ENCODE data around the gene CHCHD3.

The CHCHD3 gene

DNA sequence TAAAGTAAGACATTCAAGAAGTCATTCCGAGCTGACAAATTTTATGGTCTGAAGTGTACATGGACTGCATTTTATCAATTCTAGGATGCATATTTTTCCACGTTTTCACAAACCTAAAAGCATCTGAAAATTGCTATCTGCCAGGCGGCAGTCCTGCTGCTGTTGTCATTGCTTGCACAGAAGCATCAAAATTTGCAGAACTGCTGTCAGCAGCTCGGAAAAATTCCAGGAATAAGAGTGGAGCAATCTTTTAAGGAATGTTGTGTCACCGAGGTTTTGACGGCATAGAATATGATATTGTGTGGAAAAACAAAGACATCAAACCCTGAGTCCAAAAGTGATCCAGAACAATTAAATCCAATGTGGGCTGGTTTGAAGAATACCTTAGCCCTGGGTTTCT is 61.4 kb downstream of the CHCHD3 start:
- H3K9me3 ChIP-seq (ENCODE audit: control insufficient read depth, low read depth, low read length): no peaks in the 10 kb centered on the region
- no peak overlapping the region for H3K4me3 ChIP-seq (ENCODE audit: low read length)
- no peaks in the 10 kb centered on the region for H3K27me3 ChIP-seq (ENCODE audit: control insufficient read depth, insufficient read depth, low read length)
- H3K4me1 ChIP-seq (ENCODE audit: control insufficient read depth, low read depth, low read length): peaks cover 14% of the 10 kb centered on the region
- H3K27ac ChIP-seq (ENCODE audit: low read length): no peak overlapping the region
- H3K36me3 ChIP-seq (ENCODE audit: control insufficient read depth, low read depth, low read length): peaks cover 3% of the 10 kb centered on the region
- no peak overlapping the region for H3K9ac ChIP-seq (ENCODE audit: low read length)

GRCh38 chr7:133019590-133019989 is 62.3 kb downstream of the CHCHD3 start:
- no peaks in the 10 kb centered on the region for H3K9me3 ChIP-seq (ENCODE audit: control insufficient read depth, low read depth, low read length)
- H3K36me3 ChIP-seq (ENCODE audit: control insufficient read depth, low read depth, low read length): peaks cover 3% of the 10 kb centered on the region
- H3K4me3 ChIP-seq (ENCODE audit: low read length): no peak overlapping the region
- H3K27ac ChIP-seq (ENCODE audit: low read length): no peak overlapping the region
- H3K9ac ChIP-seq (ENCODE audit: low read length): no peak overlapping the region
- H3K4me1 ChIP-seq (ENCODE audit: control insufficient read depth, low read depth, low read length): peaks cover 14% of the 10 kb centered on the region
- H3K27me3 ChIP-seq (ENCODE audit: control insufficient read depth, insufficient read depth, low read length): no peaks in the 10 kb centered on the region

GRCh38 chr7:133016604-133017003 is 65.3 kb downstream of the CHCHD3 start:
- no peak overlapping the region for H3K27ac ChIP-seq (ENCODE audit: low read length)
- no peak overlapping the region for H3K9ac ChIP-seq (ENCODE audit: low read length)
- peaks cover 3% of the 10 kb centered on the region for H3K36me3 ChIP-seq (ENCODE audit: control insufficient read depth, low read depth, low read length)
- H3K4me3 ChIP-seq (ENCODE audit: low read length): no peak overlapping the region
- H3K27me3 ChIP-seq (ENCODE audit: control insufficient read depth, insufficient read depth, low read length): no peaks in the 10 kb centered on the region
- peaks cover 13% of the 10 kb centered on the region for H3K4me1 ChIP-seq (ENCODE audit: control insufficient read depth, low read depth, low read length)
- H3K9me3 ChIP-seq (ENCODE audit: control insufficient read depth, low read depth, low read length): no peaks in the 10 kb centered on the region

DNA sequence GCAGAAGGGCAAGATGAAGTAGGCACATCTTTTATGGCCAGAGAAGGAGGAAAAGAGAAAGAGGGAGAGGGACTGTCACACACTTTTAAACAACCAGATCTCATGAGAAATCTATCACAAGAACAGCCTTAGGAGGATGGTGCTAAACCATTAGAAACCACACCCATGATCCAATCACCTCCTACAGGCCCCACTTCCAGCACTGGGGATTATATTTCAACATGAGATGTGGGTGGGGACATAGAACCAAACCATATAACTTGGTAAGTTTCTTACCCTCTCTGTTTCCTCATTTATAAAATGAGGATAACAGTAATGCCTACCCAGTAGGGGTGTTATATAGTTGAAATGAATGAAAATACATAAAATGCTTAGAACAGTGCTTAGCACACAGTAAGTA is 66.0 kb downstream of the CHCHD3 start:
- peaks cover 6% of the 10 kb centered on the region for H3K4me1 ChIP-seq (ENCODE audit: control insufficient read depth, low read depth, low read length)
- peaks cover 3% of the 10 kb centered on the region for H3K36me3 ChIP-seq (ENCODE audit: control insufficient read depth, low read depth, low read length)
- no peak overlapping the region for H3K4me3 ChIP-seq (ENCODE audit: low read length)
- H3K9ac ChIP-seq (ENCODE audit: low read length): no peak overlapping the region
- H3K27me3 ChIP-seq (ENCODE audit: control insufficient read depth, insufficient read depth, low read length): no peaks in the 10 kb centered on the region
- H3K27ac ChIP-seq (ENCODE audit: low read length): no peak overlapping the region
- H3K9me3 ChIP-seq (ENCODE audit: control insufficient read depth, low read depth, low read length): no peaks in the 10 kb centered on the region

GRCh38 chr7:133011746-133012145 is 70.1 kb downstream of the CHCHD3 start:
- Histone ChIP-seq H3K4me3 (ENCODE audit: low read length) (no peak overlapping the region), H3K27me3 (ENCODE audit: control insufficient read depth, insufficient read depth, low read length) (no peaks in the 10 kb centered on the region), H3K36me3 (ENCODE audit: control insufficient read depth, low read depth, low read length) (no peaks in the 10 kb centered on the region), H3K4me1 (ENCODE audit: control insufficient read depth, low read depth, low read length) (peaks cover 3% of the 10 kb centered on the region), H3K9ac (ENCODE audit: low read length) (no peak overlapping the region), H3K27ac (ENCODE audit: low read length) (no peak overlapping the region), H3K9me3 (ENCODE audit: control insufficient read depth, low read depth, low read length) (no peaks in the 10 kb centered on the region)

DNA sequence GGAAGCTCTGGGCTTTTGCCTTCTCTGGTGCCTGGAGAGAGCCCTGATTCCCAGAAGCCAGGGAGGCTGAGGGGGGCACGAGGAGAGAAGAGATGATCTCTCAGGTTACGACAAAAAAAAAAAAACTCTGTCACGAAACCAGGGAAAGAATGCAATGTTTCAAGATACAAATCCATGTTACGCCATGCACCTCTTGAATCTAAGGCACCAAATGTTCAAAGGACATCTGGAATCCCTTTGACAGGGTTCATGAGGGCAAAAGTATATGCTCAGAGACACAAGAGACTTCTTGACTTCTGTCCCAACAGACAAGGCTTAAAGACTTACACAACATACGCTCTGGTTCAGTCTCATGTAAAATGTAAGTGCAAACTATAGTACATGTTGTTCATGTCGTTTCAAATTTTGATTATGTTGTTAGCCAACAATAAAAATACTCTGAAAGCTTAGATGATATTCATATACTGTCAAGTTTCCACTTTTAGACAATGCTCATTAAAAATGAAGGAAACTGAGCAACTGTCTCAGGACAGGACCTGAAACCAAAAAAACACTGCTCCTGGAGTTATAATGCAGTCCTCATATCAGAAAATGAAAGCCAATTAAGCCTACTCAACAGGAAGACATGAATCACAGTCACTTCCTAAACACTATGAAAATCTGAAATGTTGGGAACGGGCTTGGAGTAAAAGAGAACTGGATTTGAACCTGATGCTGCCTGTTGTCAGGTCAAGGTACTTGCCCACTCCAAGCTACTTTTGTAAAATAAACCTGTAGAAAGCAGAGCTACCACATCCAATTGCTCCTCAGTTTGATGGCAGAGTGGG is 72.3 kb downstream of the CHCHD3 start:
- no peak overlapping the region for H3K4me3 ChIP-seq (ENCODE audit: low read length)
- H3K27ac ChIP-seq (ENCODE audit: low read length): no peak overlapping the region
- no peaks in the 10 kb centered on the region for H3K4me1 ChIP-seq (ENCODE audit: control insufficient read depth, low read depth, low read length)
- H3K36me3 ChIP-seq (ENCODE audit: control insufficient read depth, low read depth, low read length): no peaks in the 10 kb centered on the region
- no peaks in the 10 kb centered on the region for H3K9me3 ChIP-seq (ENCODE audit: control insufficient read depth, low read depth, low read length)
- H3K27me3 ChIP-seq (ENCODE audit: control insufficient read depth, insufficient read depth, low read length): no peaks in the 10 kb centered on the region
- no peak overlapping the region for H3K9ac ChIP-seq (ENCODE audit: low read length)

GRCh38 chr7:133007961-133008360 is 73.9 kb downstream of the CHCHD3 start:
- Histone ChIP-seq H3K27ac (ENCODE audit: low read length) (no peak overlapping the region), H3K27me3 (ENCODE audit: control insufficient read depth, insufficient read depth, low read length) (no peaks in the 10 kb centered on the region), H3K9me3 (ENCODE audit: control insufficient read depth, low read depth, low read length) (no peaks in the 10 kb centered on the region), H3K36me3 (ENCODE audit: control insufficient read depth, low read depth, low read length) (no peaks in the 10 kb centered on the region), H3K4me1 (ENCODE audit: control insufficient read depth, low read depth, low read length) (no peaks in the 10 kb centered on the region), H3K4me3 (ENCODE audit: low read length) (no peak overlapping the region), H3K9ac (ENCODE audit: low read length) (no peak overlapping the region)

- peaks cover 17% of the 10 kb centered on the region for H3K4me1 ChIP-seq (ENCODE audit: control insufficient read depth, low read depth, low read length)
- H3K4me3 ChIP-seq (ENCODE audit: low read length): no peak overlapping the region
- H3K27me3 ChIP-seq (ENCODE audit: control insufficient read depth, insufficient read depth, low read length): no peaks in the 10 kb centered on the region
- no peaks in the 10 kb centered on the region for H3K9me3 ChIP-seq (ENCODE audit: control insufficient read depth, low read depth, low read length)
- H3K36me3 ChIP-seq (ENCODE audit: control insufficient read depth, low read depth, low read length): no peaks in the 10 kb centered on the region
- no peak overlapping the region for H3K9ac ChIP-seq (ENCODE audit: low read length)
- no peak overlapping the region for H3K27ac ChIP-seq (ENCODE audit: low read length)
These were observed 78.6 kb downstream of the CHCHD3 start for GRCh38 chr7:133003052-133003910.

DNA sequence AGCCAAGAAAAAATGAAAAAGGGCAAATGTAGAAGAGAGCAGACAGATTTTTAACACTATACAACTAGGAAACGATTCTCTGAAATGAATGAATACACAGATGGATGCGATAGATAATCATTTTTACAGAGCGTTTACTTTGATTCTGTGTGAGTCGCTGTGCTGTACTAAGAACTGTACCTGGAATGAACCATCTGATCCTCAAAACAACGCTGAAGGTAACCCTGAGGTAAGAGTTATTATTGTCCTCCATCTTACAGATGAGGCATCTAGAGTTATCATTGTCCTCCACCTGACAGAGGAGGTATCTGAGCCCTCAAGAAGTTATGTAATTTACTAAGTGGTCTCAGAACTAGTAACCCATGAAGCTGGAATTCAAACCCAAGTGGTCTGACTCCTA is 80.2 kb downstream of the CHCHD3 start:
- Histone ChIP-seq H3K9ac (ENCODE audit: low read length) (no peak overlapping the region), H3K4me3 (ENCODE audit: low read length) (no peak overlapping the region), H3K27me3 (ENCODE audit: control insufficient read depth, insufficient read depth, low read length) (no peaks in the 10 kb centered on the region), H3K9me3 (ENCODE audit: control insufficient read depth, low read depth, low read length) (no peaks in the 10 kb centered on the region), H3K27ac (ENCODE audit: low read length) (no peak overlapping the region), H3K36me3 (ENCODE audit: control insufficient read depth, low read depth, low read length) (no peaks in the 10 kb centered on the region), H3K4me1 (ENCODE audit: control insufficient read depth, low read depth, low read length) (peaks cover 19% of the 10 kb centered on the region)

- peaks cover 25% of the 10 kb centered on the region for H3K4me1 ChIP-seq (ENCODE audit: control insufficient read depth, low read depth, low read length)
- no peak overlapping the region for H3K27ac ChIP-seq (ENCODE audit: low read length)
- no peaks in the 10 kb centered on the region for H3K9me3 ChIP-seq (ENCODE audit: control insufficient read depth, low read depth, low read length)
- no peaks in the 10 kb centered on the region for H3K27me3 ChIP-seq (ENCODE audit: control insufficient read depth, insufficient read depth, low read length)
- no peaks in the 10 kb centered on the region for H3K36me3 ChIP-seq (ENCODE audit: control insufficient read depth, low read depth, low read length)
- H3K4me3 ChIP-seq (ENCODE audit: low read length): no peak overlapping the region
- H3K9ac ChIP-seq (ENCODE audit: low read length): no peak overlapping the region
These were observed 82.0 kb downstream of the CHCHD3 start for GRCh38 chr7:132999845-133000244.

GRCh38 chr7:132998763-132999162 is 83.1 kb downstream of the CHCHD3 start:
- Histone ChIP-seq H3K4me1 (ENCODE audit: control insufficient read depth, low read depth, low read length) (peaks cover 25% of the 10 kb centered on the region), H3K4me3 (ENCODE audit: low read length) (no peak overlapping the region)

More at GRCh38 chr7:132998763-132999162, 83.1 kb downstream of the CHCHD3 start:
- no peak overlapping the region for H3K9ac ChIP-seq (ENCODE audit: low read length)
- H3K27me3 ChIP-seq (ENCODE audit: control insufficient read depth, insufficient read depth, low read length): no peaks in the 10 kb centered on the region
- no peaks in the 10 kb centered on the region for H3K36me3 ChIP-seq (ENCODE audit: control insufficient read depth, low read depth, low read length)
- H3K27ac ChIP-seq (ENCODE audit: low read length): no peak overlapping the region
- no peaks in the 10 kb centered on the region for H3K9me3 ChIP-seq (ENCODE audit: control insufficient read depth, low read depth, low read length)

All from iPS-18a (cell line).